GM18502 (cell line): Measurements from ENCODE around the gene PTPRA.
"Not testable (repeated sequence)": the region's sequence is repeated elsewhere in the genome, so short reads cannot be mapped to it uniquely, and the experiment has no call there.

Experiments used
- ATAC-seq: cut with Tn5 transposase; IDR thresholded peaks from one replicate; pipeline ENCODE4 v1.9.1; 2021; ENCODE audit warnings: mild to moderate bottlenecking; ENCODE audit not compliant: unreplicated experiment, poor library complexity

The PTPRA gene

DNA sequence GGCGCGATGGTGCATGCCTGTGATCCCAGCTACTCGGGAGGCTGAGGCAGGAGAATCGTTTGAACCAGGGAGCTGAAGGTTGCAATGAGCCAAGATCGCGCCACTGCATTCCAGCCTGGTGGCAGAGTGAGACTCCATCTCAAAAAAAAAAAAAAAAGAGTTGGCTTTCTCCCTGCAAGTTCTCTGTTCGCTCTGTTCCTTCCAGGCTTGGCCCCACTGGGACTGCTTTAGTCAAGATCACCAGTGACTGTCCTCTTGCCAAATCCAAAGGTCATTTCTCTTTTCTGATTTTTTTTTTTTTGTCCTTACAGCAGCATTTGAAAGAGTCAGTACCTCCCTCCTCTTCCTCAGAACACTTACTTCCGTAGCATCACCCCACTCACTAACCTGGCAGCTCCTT, 159.3 kb downstream of the PTPRA start:
- no peak for ATAC-seq

DNA sequence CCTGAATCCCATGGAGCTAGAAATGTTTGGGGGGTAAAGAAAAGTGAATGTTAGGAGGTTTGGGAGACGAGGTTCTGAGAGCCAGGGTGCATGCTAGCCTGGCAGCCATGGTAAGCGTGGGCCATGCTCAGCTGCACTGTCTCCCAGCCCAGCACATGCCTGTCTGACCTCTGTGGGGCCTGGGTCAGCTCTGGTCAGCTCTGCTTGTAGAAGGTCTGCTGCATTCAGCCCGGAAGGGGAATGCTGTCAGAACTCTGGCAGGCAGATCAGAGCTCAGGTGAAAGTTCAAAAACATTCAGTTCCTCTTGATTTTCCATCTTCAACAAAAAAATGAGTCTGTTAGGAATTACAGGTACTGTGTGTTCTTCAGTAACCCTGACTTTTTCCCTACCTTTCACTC, 164.4 kb downstream of the PTPRA start:
- ATAC-seq = no peak

DNA sequence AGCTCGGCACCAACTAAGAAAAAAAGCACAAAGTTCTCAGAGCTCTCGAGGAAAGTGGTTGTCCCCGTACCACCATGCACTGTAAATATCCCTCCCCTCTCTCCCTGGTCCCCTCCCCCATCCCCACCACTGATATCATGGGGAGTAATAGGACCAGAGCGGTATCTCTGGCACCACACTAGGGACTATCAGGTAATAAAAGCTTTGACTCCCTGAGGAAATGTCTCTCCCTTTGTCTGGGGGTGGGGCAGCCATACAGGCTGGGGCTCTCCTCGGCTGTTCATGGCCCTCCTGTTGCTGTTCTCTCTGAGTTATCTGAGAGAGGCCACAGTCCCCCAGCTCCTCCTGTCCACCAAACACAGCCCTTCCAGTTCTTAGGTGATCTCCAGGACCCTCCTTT, 165.2 kb downstream of the PTPRA start:
- ATAC-seq = no peak

DNA sequence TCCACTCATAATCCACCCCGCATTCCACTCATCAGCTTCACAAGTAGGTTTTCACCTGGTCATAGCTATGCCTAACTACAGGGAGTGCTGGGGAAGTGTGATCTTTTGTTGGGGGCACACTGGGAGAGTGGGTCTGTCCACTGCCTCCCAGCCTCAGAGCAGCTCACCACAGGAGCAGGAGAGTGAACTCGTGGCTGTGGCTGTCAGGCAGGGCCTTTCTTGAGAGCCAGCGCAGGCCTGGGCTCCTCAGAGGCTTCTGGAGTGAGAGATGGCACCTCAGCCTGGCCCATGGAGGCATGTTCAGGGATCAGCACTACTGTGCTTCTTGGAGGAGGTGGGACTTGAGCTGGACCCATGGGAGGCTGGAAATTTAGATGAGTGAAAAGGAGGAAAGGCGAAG, 166.1 kb downstream of the PTPRA start:
- no peak for ATAC-seq

DNA sequence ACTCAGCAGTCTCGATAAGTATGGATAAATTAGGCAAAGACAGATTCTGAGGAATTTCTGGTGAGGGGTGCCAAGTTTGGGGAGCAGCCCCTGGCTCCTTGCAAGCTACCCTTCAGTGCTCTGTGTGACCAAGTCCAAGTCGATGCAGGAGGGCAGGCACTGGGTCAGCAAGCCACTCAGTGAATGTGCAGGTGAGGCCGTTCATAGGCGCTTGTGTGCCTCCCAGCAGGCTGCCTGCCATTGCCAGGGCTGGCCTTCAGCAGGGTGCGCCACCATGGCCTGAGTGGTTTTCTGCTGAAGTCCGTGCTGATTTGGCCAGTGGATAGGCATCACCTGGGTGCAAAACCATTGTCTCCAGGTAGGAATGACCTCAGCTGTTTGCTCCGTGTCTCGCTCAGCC, 166.8 kb downstream of the PTPRA start:
- ATAC-seq = no peak

DNA sequence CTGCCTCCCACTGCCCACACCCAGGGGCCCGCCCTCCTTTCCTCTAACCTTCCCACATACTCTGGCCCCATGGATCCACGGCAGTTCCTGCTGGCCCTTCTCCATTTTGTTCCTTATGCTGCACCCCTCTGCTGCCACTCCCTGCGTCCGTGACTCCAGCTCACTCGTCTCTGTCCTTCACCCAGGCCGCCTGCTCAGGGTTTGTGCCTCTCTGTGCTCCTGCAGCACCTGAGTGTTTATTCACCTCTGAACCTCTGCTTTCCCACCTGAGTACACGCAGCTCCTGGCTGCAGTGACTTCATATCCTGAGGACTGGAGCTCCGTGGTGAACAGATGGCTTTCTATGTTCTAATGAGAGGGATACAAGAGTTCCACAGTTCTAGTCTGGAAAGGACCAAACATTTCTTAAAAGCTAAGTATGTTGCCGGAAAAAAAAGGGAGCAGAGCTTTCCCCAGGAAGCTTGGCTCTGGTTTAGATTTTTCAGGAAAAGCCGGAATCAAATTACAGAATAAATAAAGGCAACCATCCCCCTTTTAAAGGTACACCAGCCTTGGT, 168.7 kb downstream of the PTPRA start:
- no peak for ATAC-seq

DNA sequence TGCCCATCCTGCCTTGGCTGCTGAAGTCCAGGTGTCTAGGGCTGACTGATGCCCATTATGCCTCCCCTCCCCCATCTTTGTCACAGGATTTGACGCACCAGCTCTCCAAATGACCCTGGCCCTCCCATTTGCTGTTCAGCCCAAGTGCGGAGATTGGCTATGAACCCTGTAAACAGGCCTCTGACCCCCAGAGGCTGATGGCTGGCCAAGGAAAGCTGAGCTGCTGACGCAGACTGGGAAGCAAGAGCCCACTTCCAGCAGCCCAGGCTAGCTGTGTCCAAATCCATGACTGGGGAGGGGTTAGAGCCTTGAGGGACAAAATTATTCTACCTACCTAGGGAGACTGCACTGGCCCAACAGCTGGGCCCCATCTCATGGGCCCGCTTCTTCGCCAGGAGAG, 169.3 kb downstream of the PTPRA start:
- ATAC-seq = no peak

DNA sequence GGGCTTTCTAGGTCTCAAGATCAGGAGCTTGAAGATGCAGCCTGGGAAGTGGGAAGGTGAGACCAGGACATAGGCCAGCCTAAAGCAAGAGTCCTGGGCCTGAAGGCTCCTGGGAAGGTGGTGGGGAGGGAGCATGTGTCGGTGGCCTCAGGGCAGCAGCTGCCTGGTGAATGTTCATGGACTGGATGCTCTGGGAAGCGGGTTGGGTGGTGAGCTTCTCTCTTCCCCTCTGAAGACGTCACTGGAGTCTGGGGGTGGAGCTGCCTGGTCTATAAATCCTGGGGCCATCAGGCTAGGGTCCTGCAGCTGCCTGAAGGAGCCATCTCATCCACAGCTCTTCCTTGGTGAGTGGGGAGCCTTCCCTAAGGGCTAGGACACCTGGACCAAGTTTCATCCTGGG, 170.0 kb downstream of the PTPRA start, which contains the start of gene GNRH2:
TSS of gene GNRH2 (plus strand) at position 301 of the 400 bp plus-strand sequence. CDS start 793 bp downstream, outside the sequence.
- ATAC-seq = no peak

DNA sequence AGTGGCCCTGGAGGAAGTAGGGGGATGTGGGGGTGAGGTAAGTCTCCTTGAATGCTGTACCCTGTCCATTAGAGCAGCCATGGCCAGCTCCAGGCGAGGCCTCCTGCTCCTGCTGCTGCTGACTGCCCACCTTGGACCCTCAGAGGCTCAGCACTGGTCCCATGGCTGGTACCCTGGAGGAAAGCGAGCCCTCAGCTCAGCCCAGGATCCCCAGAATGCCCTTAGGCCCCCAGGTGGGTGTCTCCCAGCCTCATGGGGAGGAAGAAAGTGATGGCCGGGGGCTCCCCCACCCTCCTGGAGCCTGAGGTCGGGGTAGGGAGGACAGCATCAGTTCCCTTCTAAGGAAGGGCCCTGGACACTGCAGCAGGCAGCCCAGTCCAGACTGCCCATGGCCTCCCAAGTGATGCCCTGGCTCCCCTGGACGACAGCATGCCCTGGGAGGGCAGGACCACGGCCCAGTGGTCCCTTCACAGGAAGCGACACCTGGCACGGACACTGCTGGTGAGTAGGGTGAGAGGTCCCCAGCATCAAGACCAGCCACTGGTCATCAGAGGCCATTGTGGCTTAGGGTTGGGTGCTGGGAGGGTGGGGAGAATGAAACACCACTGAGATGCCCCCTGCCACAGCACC, 171.2 kb downstream of the PTPRA start:
- no peak for ATAC-seq

DNA sequence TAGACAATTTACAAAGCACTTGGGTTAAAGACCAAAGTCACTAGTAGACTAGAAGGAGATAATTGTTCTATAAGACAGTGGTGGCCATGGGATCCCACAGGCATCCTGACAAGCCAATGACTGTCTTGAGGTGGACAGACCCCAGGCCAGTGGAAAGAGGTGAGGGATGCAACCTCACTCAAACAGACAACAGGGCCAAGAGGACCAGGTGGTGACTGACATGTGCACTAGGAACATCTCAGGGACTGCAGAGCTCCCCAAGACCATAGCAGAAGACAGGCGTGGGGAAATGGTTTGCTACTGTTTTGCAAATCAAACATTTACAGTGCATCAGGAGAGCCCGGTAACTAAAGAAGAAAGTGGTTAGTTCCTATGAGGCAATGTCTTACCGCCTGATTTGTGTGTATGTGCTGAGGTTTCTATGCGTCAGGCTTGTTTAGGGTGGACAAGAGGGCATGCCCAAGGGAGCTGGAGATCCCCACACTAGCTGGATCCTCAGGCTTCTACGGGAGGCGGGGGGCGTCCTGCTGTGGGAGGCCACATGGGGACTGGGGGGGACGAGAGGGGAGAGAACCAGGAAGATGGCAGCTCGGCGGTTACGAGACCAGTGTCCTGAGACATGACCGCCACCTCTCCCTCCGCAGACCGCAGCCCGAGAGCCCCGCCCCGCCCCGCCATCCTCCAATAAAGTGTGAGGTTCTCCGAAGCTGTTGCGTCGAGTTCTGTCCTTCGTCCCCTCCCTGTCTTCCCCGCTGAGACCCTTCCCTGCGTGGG, 171.9 kb downstream of the PTPRA start:
- peak; percentile 49 for ATAC-seq

DNA sequence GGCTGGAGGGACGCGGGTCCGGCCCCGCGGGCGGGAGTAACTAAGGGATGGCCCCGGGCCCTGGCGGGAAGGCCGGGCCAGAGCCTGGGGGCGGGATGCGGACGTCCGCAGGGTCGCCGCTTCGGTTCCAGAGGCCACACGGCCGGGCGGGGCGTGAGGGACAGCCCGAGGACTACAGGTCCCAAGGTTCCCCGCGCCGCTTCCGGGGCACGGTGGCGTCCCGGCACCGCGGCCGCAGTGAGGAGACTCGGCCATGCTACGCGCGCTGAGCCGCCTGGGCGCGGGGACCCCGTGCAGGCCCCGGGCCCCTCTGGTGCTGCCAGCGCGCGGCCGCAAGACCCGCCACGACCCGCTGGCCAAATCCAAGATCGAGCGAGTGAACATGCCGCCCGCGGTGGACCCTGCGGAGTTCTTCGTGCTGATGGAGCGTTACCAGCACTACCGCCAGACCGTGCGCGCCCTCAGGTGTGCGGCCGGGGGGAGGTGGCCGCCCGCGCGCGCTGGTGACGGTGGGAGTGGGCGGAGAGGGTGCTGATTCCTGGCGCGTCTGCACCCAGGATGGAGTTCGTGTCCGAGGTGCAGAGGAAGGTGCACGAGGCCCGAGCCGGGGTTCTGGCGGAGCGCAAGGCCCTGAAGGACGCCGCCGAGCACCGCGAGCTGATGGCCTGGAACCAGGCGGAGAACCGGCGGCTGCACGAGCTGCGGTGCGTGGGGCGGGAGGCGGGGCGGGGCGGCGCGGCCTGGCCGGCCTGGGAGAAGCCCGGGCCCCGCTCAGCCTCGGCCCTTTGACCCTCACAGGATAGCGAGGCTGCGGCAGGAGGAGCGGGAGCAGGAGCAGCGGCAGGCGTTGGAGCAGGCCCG, 172.8 kb downstream of the PTPRA start, which contains the start of gene MRPS26:
TSS of gene MRPS26 (plus strand) at position 237 of the 861 bp plus-strand sequence. CDS start at position 254, 17 bp downstream.
- peak; percentile 93 for ATAC-seq

DNA sequence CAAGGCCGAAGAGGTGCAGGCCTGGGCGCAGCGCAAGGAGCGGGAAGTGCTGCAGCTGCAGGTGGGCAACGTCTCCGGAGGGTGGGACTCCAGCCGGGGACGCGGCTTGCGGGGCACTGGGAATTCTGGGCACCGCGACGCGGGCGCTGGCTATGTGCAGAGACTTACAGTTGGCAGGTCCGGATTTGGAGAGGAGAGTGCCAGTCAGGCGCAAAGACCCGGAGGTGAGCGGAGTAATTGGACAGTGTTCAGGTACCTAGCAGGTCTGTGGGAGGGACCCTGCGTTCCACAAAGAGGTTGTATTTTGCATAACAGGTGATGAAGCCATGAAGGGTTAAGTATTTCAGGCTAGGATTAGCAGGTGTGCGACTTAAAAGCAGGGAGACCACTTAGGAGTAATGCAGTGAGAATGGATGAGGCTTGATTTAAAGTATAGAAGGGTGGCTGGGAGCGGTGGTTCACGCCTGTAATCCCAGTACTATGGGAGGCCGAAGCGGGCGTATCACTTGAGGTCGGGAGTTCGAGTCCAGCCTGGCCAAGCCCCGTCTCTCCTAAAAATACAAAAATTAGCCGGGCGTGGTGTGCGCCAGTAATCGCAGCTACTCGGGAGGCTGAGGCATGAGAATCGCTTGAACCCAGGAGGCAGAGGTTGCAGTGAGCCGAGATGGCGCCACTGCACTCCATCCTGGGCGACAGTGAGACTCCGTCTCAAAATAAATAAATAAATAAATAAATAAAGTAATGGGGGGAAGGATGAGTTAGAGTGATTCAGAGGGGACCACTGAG, 173.6 kb downstream of the PTPRA start:
- ATAC-seq = no peak

DNA sequence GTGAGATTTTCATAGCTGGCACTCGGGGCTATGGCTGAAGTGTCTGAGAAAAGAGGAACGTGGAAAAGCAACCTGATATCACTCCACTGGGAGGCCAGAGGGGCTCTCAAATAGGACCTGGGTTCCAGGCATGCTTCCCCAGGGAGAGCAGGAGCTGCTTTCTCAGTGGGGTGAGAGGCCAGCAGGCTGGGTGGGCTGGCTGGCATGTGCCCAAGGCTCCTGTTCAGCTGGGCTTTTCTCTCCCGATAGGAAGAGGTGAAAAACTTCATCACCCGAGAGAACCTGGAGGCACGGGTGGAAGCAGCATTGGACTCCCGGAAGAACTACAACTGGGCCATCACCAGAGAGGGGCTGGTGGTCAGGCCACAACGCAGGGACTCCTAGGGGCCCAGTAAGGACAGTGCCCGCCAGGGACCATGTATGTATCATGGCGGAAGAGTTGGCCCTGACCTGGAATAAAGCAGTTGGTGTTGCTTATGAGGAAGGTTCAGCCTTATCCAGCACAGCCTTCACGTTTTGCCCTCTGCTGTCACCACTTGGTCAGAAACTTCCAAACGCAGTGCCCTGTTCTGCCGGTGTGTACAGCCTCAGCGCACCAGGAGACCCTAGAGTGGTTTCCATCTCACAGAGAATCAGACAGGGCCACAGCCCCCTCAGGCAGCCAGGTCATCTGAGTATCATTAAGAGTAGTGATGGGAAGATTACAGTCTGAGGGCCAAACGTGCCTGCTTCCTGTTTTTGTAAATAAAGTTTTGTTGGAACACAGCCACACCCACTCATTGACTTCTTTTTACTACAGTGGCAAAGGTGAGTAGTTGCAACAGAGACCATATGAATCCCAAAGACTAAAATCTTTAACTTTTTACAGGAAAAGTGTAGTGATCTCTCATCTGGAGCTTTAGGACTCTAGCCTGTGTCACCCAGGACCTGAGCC, 174.5 kb downstream of the PTPRA start:
- ATAC-seq = no peak

DNA sequence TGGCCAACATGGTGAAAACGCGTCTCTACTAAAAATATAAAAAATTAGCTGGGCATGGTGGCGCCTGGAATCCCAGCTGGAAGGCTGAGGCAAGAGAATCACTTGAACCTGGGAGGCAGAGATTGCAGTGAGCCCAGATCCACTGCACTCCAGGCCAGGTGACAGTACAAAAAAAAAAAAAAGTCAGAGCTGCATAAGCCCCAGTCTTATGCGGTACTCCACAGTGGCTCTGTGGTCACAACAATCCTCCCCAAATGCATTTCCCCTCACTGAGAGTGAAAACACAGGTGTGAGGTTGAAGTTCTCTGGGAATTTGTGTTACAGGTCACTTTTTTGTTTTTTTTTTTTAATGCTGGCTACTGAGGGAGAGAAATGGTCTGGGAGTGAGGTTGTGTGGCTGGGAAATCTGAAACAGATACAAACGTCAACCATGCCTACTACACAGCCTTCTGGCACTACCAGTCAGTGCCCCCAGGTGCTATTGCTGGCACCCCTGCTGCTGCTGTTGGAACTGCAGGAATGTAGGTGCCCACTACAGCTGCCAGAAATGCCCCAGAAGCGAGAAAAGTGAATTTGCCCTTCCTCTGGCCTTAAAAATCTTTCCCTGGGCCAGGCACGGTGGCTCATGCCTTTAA, 178.2 kb downstream of the PTPRA start:
- no peak for ATAC-seq

DNA sequence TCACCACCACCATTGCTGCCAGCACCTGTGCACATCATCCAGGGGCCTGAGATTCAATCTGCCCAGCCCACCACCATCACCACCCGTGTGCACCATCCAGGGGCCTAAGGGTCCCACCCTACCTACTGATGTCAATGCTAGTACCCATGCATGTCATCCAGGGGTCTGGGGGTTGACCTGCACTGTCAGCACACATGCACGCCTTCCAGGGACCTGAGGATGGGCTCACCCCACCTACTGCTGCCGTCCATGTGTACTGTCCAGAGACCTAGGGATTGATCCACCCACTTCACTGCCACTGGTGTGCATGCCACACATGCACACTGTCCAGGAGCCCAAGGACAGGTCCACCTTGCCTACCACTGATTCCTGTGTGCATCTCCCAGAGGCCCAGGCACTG, 186.2 kb downstream of the PTPRA start:
- ATAC-seq = no peak

DNA sequence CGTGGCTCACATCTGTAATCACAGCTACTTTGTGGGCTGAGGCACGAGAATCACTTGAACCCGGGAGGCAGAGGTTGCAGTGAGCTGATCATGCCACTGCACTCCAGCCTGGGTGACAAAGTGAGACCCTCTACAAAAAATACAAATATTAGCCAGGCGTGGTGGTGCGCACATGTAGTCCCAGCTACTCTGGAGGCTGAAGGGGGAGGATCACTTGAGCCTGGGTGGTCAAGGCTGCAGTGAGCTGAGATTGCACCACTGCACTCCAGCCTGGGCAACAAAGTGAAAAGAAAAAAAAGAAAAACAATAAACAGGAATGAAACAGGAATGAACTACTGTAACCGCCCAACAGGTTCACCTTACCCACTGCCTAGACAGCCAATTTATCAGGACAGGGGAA, 190.8 kb downstream of the PTPRA start:
- not testable (repeated sequence) for ATAC-seq

DNA sequence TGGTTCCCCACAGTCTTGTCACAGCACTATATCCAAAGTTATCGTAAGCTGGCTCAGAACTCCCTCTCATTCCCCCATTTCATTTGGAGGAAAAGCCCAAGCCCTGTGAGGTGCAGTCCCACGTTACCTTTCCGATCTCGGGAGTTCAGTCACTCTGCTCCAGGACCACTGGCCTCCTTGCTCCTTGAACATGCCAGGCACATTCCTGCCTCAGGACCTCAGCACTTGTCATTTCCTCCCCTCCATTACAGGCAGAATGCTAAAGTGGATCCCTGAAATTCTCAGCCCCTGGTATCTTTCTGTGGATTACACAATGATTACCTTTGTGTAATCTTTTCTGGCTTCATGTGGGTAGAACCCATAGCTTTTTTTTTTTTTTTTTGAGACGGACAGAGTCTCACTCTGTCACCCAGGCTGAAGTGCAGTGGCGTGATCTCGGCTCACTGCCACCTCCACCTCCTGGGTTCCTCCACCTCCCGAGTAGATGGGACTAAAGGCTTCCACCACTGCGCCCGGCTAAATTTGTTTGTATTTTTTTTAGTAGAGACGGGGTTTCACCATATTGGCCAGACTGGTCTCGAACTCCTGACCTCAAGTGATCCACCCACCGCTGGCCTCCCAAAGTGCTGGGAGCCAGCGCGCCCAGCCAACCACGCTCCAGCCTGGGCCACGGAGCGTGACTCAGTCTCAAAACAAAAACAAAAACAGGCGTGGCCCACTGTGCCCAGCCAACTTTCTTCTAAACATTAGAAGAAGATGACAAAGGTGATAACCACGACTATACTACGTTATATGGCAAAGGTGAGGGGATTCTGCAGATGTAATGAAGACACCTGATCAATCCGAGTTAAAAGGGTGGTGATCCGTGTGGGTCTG, 194.1 kb downstream of the PTPRA start:
- ATAC-seq = no peak
